PC-9 (cell line): ENCODE results near the gene KAZALD1. TPM values are rescaled to one million over a fixed set of nuclear protein-coding genes. Genes with fewer than 3 reads are reported as not detected.

Source experiments
- BruUV-seq: library from RNA; stranded (reverse); fragments of 400-500 nt; replicated peaks from 2 replicates; lab custom pipeline; 2021; lab: Mats Ljungman, UMichigan
- CTCF ChIA-PET: fragments of 300-600 bp; sonication (Branson Sonifier 250); formaldehyde crosslinking; loops from one replicate; lab custom pipeline; 2022; ENCODE audit warnings: antibody characterized with exemption; lab: Charles Lee
- POLR2A ChIA-PET: fragments of 300-600 bp; sonication (Branson Sonifier 250); formaldehyde crosslinking; loops from one replicate; lab custom pipeline; 2022; ENCODE audit warnings: antibody characterized with exemption; ENCODE audit not compliant: unreplicated experiment; lab: Charles Lee
- DNase-seq, 2 experiments: peaks; one replicate each; pipeline versions ENCODE4 v3.0.0 to v3.0.0-alpha.2; 2015 to 2022; ENCODE audit warnings: mixed read lengths in 1 of 2
- H2AFZ ChIP-seq: fragments of 200-600 bp; sonication (generic); 2 replicates; pipeline ENCODE4 v1.8.1; 2017; ENCODE audit warnings: antibody characterized with exemption
- H3F3A ChIP-seq: fragments of 200-600 bp; sonication (generic); 2 replicates; pipeline ENCODE4 v1.8.1; 2017; ENCODE audit warnings: antibody characterized with exemption, mild to moderate bottlenecking, low read depth; ENCODE audit not compliant: insufficient read depth
- H3K27ac ChIP-seq: fragments of 200-600 bp; sonication (generic); 2 replicates; pipeline ENCODE4 v1.6.1; 2016; ENCODE audit warnings: mixed run types
- H3K27me3 ChIP-seq: fragments of 200-600 bp; sonication (generic); 2 replicates; pipeline ENCODE4 v1.6.1; 2016; ENCODE audit warnings: low read depth, mixed run types; ENCODE audit not compliant: insufficient read depth
- H3K36me3 ChIP-seq: fragments of 200-600 bp; sonication (generic); 2 replicates; pipeline ENCODE4 v1.6.1; 2016; ENCODE audit warnings: low read depth, mixed run types
- H3K4me1 ChIP-seq: fragments of 200-600 bp; sonication (generic); replicated peaks from 2 replicates; pipeline ENCODE4 v1.6.1; 2016; ENCODE audit warnings: mixed run types; ENCODE audit not compliant: insufficient read depth
- H3K4me2 ChIP-seq: fragments of 200-600 bp; sonication (generic); 2 replicates; pipeline ENCODE4 v1.6.1; 2017; ENCODE audit warnings: mixed run types
- H3K4me3 ChIP-seq: fragments of 200-600 bp; sonication (generic); 2 replicates; pipeline ENCODE4 v1.6.1; 2016; ENCODE audit warnings: mixed run types
- H3K79me2 ChIP-seq: fragments of 200-600 bp; sonication (generic); 2 replicates; pipeline ENCODE4 v1.6.1; 2017; ENCODE audit warnings: low read depth, mixed run types
- H3K9me2 ChIP-seq: fragments of 200-600 bp; sonication (generic); 2 replicates; pipeline ENCODE4 v1.8.1; 2017; ENCODE audit warnings: mild to moderate bottlenecking; ENCODE audit not compliant: insufficient read depth
- H3K9me3 ChIP-seq: fragments of 200-600 bp; sonication (generic); 2 replicates; pipeline ENCODE4 v1.8.1; 2016; ENCODE audit warnings: low read depth; ENCODE audit not compliant: insufficient read depth
- H4K20me1 ChIP-seq: fragments of 200-600 bp; sonication (generic); 2 replicates; pipeline ENCODE4 v1.8.1; 2017; ENCODE audit not compliant: insufficient read depth
- CTCF ChIP-seq: fragments of 200-600 bp; sonication (generic); conservative IDR thresholded peaks from 2 replicates; pipeline ENCODE4 v1.6.1; 2017; ENCODE audit warnings: mixed run types, antibody characterized with exemption, mild to moderate bottlenecking, moderate library complexity
- EZH2 ChIP-seq: fragments of 200-600 bp; sonication (generic); IDR thresholded peaks from 2 replicates; pipeline ENCODE4 v1.8.0; 2017; ENCODE audit warnings: antibody characterized with exemption, low read depth
- intact Hi-C: fragments of 100-400 bp; cut with micrococcal nuclease; formaldehyde crosslinking; loops from one replicate; pipeline ENCODE4 v1.10.0; 2022; ENCODE audit not compliant: unreplicated experiment
- total RNA-seq: library from RNA; stranded (reverse); gene quantifications from 2 replicates; pipeline ENCODE4 v1.2.3, GENCODE V29; 2021

Gene KAZALD1
- total RNA-seq, 1 experiment from 2014 or later: 19.7 TPM

GRCh38 chr10:101027106-101027720 lies 34.6 kb upstream of the KAZALD1 start:
- peaks cover 3% of the 10 kb centered on the region; the same call in 1 of the 2 replicates for H3F3A ChIP-seq
- no peaks in the 10 kb centered on the region for H3K9me2 ChIP-seq
- no peaks in the 10 kb centered on the region for H3K9me3 ChIP-seq
- H4K20me1 ChIP-seq: no peaks in the 10 kb centered on the region
- BruUV-seq: no TSS peak
- ChIA-PET CTCF (interaction anchor here (1.0 kb wide), 1 partner anchor 9 kb away, joined by 7 read pairs; no protein-coding TSS in a partner anchor), POLR2A (interaction anchor here (0.8 kb wide), 1 partner anchor 16 kb away, joined by 11 read pairs; no protein-coding TSS in a partner anchor)
- no peak overlapping the region for H3K4me2 ChIP-seq
- H3K27me3 ChIP-seq: no peaks in the 10 kb centered on the region
- peaks cover 5% of the 10 kb centered on the region; the same call in 1 of the 2 replicates for H3K4me1 ChIP-seq
- intact Hi-C loops: no loop called here
- H3K27ac ChIP-seq: no peak overlapping the region
- no peak for TF ChIP-seq EZH2
- no peak for TF ChIP-seq CTCF
- no peaks in the 10 kb centered on the region for H3K36me3 ChIP-seq
- H2AFZ ChIP-seq: no peak overlapping the region
- H3K79me2 ChIP-seq: no peaks in the 10 kb centered on the region
- no peak for DNase-seq
- no peak overlapping the region for H3K4me3 ChIP-seq

GRCh38 chr10:101028446-101029337 lies 33.1 kb upstream of the KAZALD1 start:
- H3K9me2 ChIP-seq: no peaks in the 10 kb centered on the region
- POLR2A ChIA-PET: interaction anchor here (0.6 to 0.8 kb wide), 2 partner anchors 36 to 493 kb away, joined by 3 to 4 read pairs; partner anchors contain the start of gene HIF1AN

More at GRCh38 chr10:101028446-101029337, 33.1 kb upstream of the KAZALD1 start:
- no peaks in the 10 kb centered on the region for H4K20me1 ChIP-seq
- H3K4me1 ChIP-seq: peaks cover 15% of the 10 kb centered on the region
- TF ChIP-seq CTCF: no peak
- no peak for TF ChIP-seq EZH2
- no peaks in the 10 kb centered on the region for H3K9me3 ChIP-seq
- intact Hi-C loops: no loop called here
- CTCF ChIA-PET: interaction anchor here (0.7 to 1.0 kb wide), 2 partner anchors 10 to 23 kb away, joined by 3 read pairs; no protein-coding TSS in a partner anchor
- BruUV-seq: no TSS peak
- DNase-seq: peak in 1 of 2 experiments; percentile 33
- H3K27ac ChIP-seq: no peak overlapping the region
- no peaks in the 10 kb centered on the region for H3K79me2 ChIP-seq
- no peaks in the 10 kb centered on the region for H3K36me3 ChIP-seq
- H3K4me3 ChIP-seq: no peak overlapping the region
- no peak overlapping the region for H3K4me2 ChIP-seq
- H3F3A ChIP-seq: peaks cover 16% of the 10 kb centered on the region; the same call in 1 of the 2 replicates
- no peaks in the 10 kb centered on the region for H3K27me3 ChIP-seq
- H2AFZ ChIP-seq: no peak overlapping the region
